IPS-15b (cell line): ENCODE data around the gene CPSF3.
"Not testable (repeated sequence)": the region's sequence is repeated elsewhere in the genome, so short reads cannot be mapped to it uniquely, and the experiment has no call there.

Experiments
- H3K27me3 ChIP-seq: one replicate; pipeline ENCODE4 v1.6.1; 2013; ENCODE audit warnings: low read length; ENCODE audit not compliant: control insufficient read depth, insufficient read depth
- H3K36me3 ChIP-seq: one replicate; pipeline ENCODE4 v1.6.1; 2013; ENCODE audit warnings: low read length; ENCODE audit not compliant: control insufficient read depth, insufficient read depth
- H3K4me1 ChIP-seq: one replicate; pipeline ENCODE4 v1.6.1; 2013; ENCODE audit warnings: mild to moderate bottlenecking, low read length; ENCODE audit not compliant: control insufficient read depth, insufficient read depth
- H3K4me3 ChIP-seq: one replicate; pipeline ENCODE4 v1.5.1; 2013; ENCODE audit warnings: low read depth, low read length
- H3K9ac ChIP-seq: one replicate; pipeline ENCODE4 v1.6.1; 2013; ENCODE audit warnings: low read depth, mild to moderate bottlenecking, low read length
- H3K9me3 ChIP-seq: one replicate; pipeline ENCODE4 v1.6.1; 2013; ENCODE audit warnings: mild to moderate bottlenecking, low read length; ENCODE audit not compliant: control insufficient read depth, insufficient read depth

Gene CPSF3

DNA sequence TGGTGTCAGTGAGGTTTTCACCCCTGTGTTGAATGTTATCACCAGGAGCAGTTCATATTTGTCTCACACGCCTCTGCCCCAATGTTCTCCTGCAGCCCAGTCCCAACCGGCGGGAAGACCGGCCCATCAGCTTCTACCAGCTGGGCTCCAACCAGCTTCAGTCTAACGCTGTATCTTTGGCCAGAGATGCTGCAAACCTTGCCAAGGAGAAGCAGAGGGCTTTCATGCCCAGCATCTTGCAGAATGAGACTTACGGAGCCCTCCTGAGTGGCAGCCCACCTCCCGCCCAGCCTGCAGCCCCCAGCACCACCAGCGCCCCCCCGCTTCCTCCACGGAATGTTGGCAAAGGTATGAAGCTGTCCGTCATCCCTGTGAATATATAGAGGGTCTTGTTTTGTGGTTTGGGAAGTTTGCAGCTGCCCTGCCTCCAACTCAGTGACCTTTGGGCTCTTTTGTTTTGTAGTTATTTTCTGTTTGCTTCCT is 35.2 kb upstream of the CPSF3 start:
- Histone ChIP-seq H3K4me3 (no peak overlapping the region), H3K36me3 (no peaks in the 10 kb centered on the region), H3K4me1 (no peaks in the 10 kb centered on the region), H3K9me3 (no peaks in the 10 kb centered on the region), H3K9ac (no peak overlapping the region), H3K27me3 (no peaks in the 10 kb centered on the region)

DNA sequence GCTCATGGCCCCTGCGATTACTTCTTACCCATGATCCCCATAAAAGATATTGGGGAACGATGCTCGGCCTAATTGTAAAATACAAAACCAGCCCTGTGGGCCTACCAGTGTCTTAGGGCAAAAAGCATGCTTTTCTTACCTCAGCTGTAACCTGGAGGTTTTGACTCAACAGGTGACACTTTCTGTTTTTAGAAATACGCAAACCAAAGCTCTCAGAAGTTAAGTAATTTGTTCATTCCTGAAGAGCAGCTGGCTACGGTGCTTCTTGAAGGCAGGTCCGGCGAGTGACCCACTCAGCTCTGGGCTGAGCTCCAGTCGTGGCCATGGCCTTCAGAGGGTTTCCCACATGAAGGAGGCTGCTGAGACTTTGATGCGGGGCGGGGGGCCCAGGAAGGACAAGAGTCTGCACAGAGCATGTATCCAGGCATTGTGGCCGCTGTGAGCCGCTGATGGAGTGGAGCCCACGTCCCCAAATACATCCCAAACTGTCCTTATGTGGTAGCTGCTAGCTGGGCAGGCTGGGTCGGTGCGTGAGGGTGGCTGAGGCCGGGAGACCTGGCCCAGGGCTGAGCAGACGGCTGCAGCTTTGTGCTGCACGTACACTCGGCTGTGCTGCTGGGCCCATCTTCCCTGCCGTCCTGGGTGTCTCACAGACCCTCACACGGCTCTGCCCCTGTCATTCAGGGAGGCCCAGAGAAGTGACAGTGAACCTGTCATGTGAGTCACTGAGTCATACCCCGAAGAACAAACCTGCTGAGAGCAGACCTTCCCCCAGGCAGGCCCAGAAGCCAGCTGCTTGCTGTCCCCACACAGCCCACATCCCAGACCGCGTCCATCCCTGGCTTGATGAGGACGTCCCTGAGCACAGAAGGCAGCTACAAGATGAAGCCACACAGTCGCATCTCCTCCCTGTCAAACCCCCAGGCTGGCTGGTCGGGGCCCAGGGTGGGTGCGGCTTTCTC is 34.2 kb upstream of the CPSF3 start:
- Histone ChIP-seq H3K9ac (no peak overlapping the region), H3K4me3 (no peak overlapping the region), H3K36me3 (no peaks in the 10 kb centered on the region), H3K4me1 (no peaks in the 10 kb centered on the region), H3K9me3 (no peaks in the 10 kb centered on the region), H3K27me3 (no peaks in the 10 kb centered on the region)

DNA sequence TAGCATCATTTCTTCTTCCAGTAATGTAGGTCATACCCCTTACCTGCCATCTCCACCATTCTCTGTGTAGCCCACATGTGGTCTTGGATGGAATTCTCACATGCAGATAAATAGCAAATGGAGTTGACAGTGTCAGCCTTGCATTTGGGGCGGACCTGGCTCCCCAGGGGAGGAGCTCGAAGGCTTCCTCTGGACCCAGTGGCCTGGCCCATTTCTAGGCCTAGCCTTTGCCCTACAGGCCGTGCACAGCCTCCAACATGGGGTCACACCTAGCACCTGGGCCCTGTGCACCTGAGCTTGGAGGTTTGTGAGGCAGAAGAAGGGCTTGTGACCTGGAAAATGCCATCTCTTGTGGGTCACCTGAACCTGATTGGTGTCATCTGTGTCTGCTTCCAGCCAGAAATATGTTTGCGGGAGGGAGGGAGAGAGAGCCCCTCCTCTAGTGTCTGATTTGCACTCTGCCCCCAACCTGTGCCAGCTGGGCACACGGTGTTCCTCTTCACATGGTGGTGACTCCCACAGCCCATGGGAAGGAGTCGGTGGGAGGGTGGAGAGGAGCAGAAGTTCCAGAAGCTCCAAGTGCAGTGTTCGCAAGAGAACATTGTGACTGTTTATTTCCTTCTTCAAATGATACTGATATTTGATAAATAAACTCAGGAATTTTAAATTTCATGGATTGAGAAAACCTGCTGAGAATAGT is 33.2 kb upstream of the CPSF3 start:
- Histone ChIP-seq H3K4me1 (no peaks in the 10 kb centered on the region), H3K4me3 (no peak overlapping the region), H3K9ac (no peak overlapping the region), H3K9me3 (no peaks in the 10 kb centered on the region), H3K27me3 (no peaks in the 10 kb centered on the region), H3K36me3 (no peaks in the 10 kb centered on the region)

DNA sequence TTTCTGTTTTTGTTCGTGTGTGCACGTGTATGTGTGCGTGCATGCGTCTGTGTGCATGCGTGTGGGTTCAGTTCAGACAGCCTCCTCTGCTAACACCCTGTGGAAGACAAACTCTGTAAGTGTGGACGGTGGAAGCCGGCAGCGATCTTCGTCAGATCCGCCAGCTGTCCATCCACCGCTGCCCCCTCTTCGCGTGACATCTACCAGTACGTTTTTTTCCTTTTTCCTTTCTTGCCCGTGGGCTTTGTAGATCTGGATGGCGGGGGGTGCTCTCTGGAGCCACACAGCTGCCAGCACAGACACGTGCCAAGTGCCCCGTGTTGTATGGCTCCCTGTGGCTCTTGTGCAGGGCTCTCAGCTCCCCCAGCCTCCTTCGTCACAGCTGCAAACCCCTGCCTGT is 32.5 kb upstream of the CPSF3 start:
- H3K9me3 ChIP-seq = no peaks in the 10 kb centered on the region
- H3K4me1 ChIP-seq = no peaks in the 10 kb centered on the region
- no peak overlapping the region for H3K4me3 ChIP-seq
- no peak overlapping the region for H3K9ac ChIP-seq
- no peaks in the 10 kb centered on the region for H3K27me3 ChIP-seq
- no peaks in the 10 kb centered on the region for H3K36me3 ChIP-seq

DNA sequence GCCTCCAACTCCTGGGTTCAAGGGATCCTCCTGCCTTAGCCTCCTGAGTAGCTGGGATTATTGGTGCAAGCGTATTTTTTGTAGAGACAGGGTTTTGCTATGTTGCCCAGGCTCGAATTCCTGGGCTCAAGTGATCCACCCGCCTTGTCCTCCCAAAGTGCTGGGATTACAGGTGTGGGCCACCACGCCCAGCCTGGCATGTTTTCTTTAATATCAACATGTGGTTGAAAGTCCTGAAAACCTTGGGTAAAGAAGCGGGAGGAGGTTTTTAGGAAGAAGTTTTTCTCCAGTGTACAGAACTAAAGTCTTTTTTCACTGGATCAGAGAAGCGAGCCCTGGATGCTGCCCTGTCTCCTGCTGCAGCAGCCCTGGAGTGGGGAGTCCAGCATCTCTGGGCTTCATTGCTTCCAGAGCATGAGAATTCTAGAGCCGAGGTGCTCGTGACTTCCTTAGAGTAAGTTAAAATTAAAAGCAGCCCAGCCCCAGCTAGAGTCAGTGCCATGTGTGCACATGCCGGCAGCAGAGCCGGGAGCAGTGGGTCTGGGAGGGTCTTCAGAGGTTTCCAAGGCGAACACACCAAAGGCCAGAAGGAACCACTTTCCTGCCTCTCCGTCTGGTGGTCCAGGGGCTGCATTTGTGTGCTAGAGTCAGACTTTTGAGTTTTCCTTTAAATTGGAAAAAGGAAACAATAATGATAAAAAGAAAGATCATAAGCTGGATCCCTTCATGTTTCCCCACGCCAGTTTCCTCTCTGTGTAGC is 31.3 kb upstream of the CPSF3 start:
- H3K4me1 ChIP-seq = no peaks in the 10 kb centered on the region
- no peaks in the 10 kb centered on the region for H3K27me3 ChIP-seq
- H3K9me3 ChIP-seq = no peaks in the 10 kb centered on the region
- no peak overlapping the region for H3K4me3 ChIP-seq
- no peaks in the 10 kb centered on the region for H3K36me3 ChIP-seq
- no peak overlapping the region for H3K9ac ChIP-seq

DNA sequence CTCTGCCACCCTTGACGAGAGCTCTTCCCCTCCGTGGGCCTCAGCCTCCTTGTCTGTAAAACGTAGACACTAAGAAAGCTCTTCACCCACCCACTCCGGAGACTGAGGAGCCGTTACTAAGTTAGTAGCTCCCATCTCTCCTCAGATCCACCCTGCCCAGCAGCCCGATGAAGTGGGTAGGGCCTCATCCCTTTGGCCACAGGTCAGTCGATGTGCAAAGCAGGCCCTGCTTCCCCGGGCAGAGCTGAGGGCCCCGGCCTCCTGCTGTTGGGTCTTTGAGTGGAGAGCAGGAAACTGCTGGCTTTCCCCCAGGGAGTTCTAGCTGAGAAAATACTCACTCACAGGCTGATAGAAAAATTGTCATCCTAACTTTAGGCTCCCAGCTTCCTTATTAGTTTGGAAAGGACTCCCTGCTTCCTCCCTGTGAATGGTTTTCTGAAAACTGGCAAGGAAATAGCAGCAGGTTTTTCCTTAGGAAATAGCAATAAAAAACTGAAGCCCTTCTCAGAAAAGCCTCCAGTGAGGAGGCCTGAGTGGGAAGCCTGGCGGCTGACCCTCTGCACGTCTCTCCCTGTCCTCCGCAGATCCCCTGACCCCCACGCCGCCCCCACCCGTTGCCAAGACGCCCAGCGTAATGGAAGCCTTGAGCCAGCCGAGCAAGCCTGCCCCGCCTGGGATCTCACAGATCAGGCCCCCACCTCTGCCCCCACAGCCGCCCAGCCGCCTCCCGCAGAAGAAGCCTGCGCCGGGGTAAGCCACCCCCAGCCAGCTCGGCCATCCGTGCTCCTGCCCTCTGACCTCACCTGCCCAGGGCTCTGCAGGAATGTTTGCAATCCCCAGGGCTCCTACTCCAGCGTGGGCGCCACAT is 30.3 kb upstream of the CPSF3 start:
- H3K4me3 ChIP-seq = no peak overlapping the region
- no peaks in the 10 kb centered on the region for H3K9me3 ChIP-seq
- peak overlapping the region; percentile 12 for H3K9ac ChIP-seq
- H3K36me3 ChIP-seq = no peaks in the 10 kb centered on the region
- H3K4me1 ChIP-seq = no peaks in the 10 kb centered on the region
- no peaks in the 10 kb centered on the region for H3K27me3 ChIP-seq

DNA sequence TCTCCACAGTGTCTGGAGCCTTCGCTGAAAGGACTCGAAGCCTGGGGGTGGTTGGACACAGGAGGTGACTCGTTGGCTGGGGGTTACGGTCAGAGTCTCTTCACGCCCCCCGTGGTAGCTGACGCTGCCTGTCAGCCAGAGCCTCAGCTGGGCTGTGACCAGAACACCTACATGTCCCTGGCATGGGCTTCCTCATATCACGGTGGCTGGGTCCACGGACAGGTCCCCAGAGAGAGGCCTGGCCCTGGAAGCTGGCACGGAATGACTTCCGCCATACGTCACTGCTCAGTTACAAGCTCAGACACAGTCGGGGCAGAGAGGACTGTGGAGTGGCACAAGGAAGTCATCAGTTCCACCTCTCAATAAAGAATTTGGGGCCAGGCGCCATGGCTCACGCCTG is 28.6 kb upstream of the CPSF3 start:
- H3K4me1 ChIP-seq = no peaks in the 10 kb centered on the region
- H3K9me3 ChIP-seq = no peaks in the 10 kb centered on the region
- H3K27me3 ChIP-seq = no peaks in the 10 kb centered on the region
- no peaks in the 10 kb centered on the region for H3K36me3 ChIP-seq
- no peak overlapping the region for H3K9ac ChIP-seq
- H3K4me3 ChIP-seq = no peak overlapping the region

DNA sequence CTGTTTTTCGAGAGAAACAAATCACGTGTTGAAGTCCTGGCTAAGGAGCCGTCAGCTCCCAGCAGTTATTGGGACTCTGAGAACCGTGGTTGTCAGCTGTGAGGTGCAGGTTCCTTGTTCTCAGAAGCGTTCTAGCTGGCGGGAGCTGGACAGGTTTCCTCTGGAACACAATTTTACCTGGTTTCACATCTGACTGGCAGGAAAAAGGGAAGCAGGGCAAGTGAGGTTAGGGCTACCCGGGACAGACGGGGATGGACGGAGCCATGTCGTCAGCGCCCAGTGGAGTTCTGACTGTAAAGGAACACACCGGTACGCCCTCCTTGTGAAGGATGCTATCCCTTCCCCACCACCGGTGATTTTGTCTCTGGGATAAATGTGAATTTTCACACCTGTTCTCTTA is 26.3 kb upstream of the CPSF3 start:
- Histone ChIP-seq H3K4me3 (no peak overlapping the region), H3K4me1 (no peaks in the 10 kb centered on the region), H3K36me3 (no peaks in the 10 kb centered on the region)

DNA sequence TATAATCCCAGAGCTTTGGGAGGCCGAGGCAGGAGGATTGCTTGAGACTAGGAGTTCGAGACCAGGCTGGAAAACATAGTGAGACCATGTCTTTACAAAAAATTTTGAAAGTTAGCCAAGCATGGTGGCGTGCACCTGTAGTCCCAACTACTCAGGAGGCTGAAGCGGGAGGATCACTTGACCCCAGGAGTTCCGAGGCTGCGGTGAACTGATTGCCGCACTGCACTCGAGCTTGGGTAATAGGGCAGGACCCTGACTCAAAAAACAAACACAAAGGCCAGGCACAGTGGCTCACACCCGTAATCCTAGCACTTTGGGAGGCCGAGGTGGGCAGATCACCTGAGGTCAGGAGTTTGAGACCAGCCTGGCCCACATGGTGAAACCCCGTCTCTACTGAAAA is 25.2 kb upstream of the CPSF3 start:
- not testable (repeated sequence) for H3K4me1 ChIP-seq, H3K4me3 ChIP-seq, H3K36me3 ChIP-seq, H3K27me3 ChIP-seq, H3K9me3 ChIP-seq, H3K9ac ChIP-seq

More for the DNA sequence above, 26.3 kb upstream of the CPSF3 start:
- Histone ChIP-seq H3K27me3 (no peaks in the 10 kb centered on the region), H3K9me3 (no peaks in the 10 kb centered on the region), H3K9ac (no peak overlapping the region)

DNA sequence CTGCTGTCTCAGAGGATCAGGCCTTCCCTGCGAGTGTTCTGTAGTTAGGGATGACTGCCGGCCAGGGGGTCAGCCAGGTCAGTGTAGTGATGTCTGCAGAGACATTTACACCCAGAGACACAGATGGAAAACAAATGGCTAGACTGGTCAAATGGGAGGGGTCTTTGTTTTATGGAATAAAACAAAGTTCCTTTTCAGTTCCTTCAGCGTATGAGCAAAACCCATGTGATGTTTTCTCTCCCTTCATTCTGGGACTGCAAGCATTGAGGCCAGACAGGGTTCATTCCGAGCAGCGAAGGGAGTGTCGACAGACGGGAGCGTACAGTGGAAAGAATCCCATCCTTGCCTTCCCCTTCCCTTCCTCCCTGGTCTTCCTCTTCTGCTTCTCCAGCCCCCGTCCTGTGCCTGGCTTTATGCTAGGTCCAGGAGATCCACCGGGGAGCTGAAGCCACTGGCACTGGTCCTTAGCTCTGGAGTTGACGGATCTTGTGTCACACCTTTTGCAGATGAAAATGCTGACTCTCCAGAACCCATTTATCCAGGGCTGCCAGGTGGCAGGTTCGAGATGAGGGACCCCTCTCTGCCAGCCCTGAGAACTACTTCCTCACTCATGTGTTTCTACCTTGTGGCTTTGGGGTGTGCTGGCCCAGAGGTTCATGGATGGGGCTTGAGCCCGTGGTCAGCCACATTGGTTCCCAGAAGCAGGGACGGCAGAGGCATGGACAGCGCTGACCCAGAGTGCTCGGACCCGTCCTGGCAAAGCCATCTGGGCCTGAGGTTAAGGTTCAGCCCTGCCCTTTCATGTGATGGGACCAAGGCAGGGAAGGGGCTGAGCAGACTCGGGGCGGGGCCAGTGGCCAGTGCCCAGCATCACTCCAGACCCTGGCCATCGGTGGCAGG is 24.3 kb upstream of the CPSF3 start:
- H3K9ac ChIP-seq = no peak overlapping the region
- H3K4me3 ChIP-seq = no peak overlapping the region
- no peaks in the 10 kb centered on the region for H3K27me3 ChIP-seq
- H3K36me3 ChIP-seq = no peaks in the 10 kb centered on the region
- no peaks in the 10 kb centered on the region for H3K9me3 ChIP-seq
- H3K4me1 ChIP-seq = no peaks in the 10 kb centered on the region
